Measurements from ENCODE around the gene NTSR1.

DNA sequence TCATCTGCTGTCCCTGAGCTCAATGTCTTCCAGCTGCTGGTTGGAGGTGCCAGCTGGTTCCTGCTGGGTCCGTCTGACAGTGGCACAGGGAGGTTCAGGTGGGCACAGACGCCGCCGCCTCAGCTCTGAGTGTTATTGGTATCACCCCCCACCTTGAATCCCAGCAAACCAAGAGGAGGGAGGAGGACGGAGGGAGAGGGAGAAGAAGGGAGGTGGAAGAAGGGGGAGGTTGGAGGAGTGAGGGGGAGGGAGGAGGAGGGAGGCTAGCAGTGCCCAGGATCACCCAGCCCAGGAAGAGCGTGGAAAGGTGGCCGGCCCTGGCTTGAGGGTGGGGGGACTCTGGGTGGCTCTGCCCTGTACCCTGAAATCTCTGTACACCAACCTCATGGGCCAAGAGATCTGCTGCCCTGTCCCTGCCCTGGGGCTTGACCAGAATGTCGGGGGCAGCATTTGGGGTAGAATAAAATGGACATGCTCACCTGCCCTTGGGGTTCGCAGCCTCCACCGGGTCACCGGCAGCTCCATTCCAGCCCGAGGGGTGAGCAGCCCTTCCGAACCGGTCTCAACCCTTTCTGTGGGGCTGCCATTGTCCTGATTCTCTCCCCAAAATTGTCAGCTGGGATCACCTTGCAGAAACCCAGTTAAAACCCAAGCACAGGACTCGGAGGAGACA lies 17.1 kb downstream of the NTSR1 start:
- TF ChIP-seq POLR2AphosphoS5 (IDR thresholded peaks at IDR 0.05; ENCODE audit: low read depth, low read length) (no peak), TAF1 (IDR thresholded peaks at IDR 0.05; ENCODE audit: low read depth, low read length) (no peak), JUN (IDR thresholded peaks at IDR 0.05; ENCODE audit: low read depth, low read length) (no peak), JUND (IDR thresholded peaks at IDR 0.05; ENCODE audit: low read length) (no peak), EGR1 (IDR thresholded peaks at IDR 0.05; ENCODE audit: borderline replicate concordance, low read depth, low read length) (no peak), POLR2A (IDR thresholded peaks at IDR 0.05; ENCODE audit: control extremely low read depth in 1 of 2, low read depth in 2 of 2, low read length in 2 of 2) (no peak), GABPA (IDR thresholded peaks at IDR 0.05; ENCODE audit: borderline replicate concordance, insufficient read depth, low read length) (no peak), SUZ12 (IDR thresholded peaks at IDR 0.05; ENCODE audit: low read length) (no peak), FOSL1 (IDR thresholded peaks at IDR 0.05; ENCODE audit: insufficient read depth, low read depth, low read length) (no peak), CREB1 (IDR thresholded peaks at IDR 0.05) (no peak), EZH2 (IDR thresholded peaks at IDR 0.05; ENCODE audit: low read depth, low read length, severe bottlenecking) (no peak)
- TF ChIP-seq, protein P1, sequence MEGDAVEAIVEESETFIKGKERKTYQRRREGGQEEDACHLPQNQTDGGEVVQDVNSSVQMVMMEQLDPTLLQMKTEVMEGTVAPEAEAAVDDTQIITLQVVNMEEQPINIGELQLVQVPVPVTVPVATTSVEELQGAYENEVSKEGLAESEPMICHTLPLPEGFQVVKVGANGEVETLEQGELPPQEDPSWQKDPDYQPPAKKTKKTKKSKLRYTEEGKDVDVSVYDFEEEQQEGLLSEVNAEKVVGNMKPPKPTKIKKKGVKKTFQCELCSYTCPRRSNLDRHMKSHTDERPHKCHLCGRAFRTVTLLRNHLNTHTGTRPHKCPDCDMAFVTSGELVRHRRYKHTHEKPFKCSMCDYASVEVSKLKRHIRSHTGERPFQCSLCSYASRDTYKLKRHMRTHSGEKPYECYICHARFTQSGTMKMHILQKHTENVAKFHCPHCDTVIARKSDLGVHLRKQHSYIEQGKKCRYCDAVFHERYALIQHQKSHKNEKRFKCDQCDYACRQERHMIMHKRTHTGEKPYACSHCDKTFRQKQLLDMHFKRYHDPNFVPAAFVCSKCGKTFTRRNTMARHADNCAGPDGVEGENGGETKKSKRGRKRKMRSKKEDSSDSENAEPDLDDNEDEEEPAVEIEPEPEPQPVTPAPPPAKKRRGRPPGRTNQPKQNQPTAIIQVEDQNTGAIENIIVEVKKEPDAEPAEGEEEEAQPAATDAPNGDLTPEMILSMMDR (IDR thresholded peaks at IDR 0.05; ENCODE audit: control extremely low read depth in 1 of 3, insufficient read depth in 1 of 3, low read depth in 1 of 3, low read length in 3 of 3) = no peak
- TF ChIP-seq, protein P2, sequence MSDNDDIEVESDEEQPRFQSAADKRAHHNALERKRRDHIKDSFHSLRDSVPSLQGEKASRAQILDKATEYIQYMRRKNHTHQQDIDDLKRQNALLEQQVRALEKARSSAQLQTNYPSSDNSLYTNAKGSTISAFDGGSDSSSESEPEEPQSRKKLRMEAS (IDR thresholded peaks at IDR 0.05) = no peak
- TF ChIP-seq, protein P3, sequence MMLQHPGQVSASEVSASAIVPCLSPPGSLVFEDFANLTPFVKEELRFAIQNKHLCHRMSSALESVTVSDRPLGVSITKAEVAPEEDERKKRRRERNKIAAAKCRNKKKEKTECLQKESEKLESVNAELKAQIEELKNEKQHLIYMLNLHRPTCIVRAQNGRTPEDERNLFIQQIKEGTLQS (IDR thresholded peaks at IDR 0.05; ENCODE audit: insufficient read depth, low read depth, low read length) = no peak
